Measurements from ENCODE around the gene AGBL3.

Gene AGBL3

GRCh38 chr7:135094472-135095237 lies 108.3 kb downstream of the AGBL3 start:
- no peaks in the 10 kb centered on the region for H4K20me1 ChIP-seq
- H3K4me1 ChIP-seq: no peaks in the 10 kb centered on the region
- H3K36me3 ChIP-seq: 0 out of 2 replicates have a peak, but pooled peaks cover 3% of the 10 kb centered on the region
- no peak overlapping the region for H3K4me2 ChIP-seq
- H3K27ac ChIP-seq: no peak overlapping the region
- H3K9me3 ChIP-seq: 0 out of 2 replicates have a peak, but pooled peaks cover 3% of the 10 kb centered on the region
- no peak overlapping the region for H3K4me3 ChIP-seq
- no peak overlapping the region for H3K9ac ChIP-seq
- no peak for TF ChIP-seq Cebpa-rat (IDR thresholded peaks at IDR 0.05)
- no peaks in the 10 kb centered on the region for H3K27me3 ChIP-seq

- Histone ChIP-seq H3K27me3 (no peaks in the 10 kb centered on the region), H3K4me2 (no peak overlapping the region), H3K4me1 (no peaks in the 10 kb centered on the region), H4K20me1 (no peaks in the 10 kb centered on the region), H3K36me3 (no peaks in the 10 kb centered on the region), H3K4me3 (no peak overlapping the region), H3K9ac (no peak overlapping the region), H3K27ac (no peak overlapping the region), H3K9me3 (no peaks in the 10 kb centered on the region)
- no peak for TF ChIP-seq Cebpa-rat (IDR thresholded peaks at IDR 0.05)
These were observed 109.1 kb downstream of the AGBL3 start for GRCh38 chr7:135095450-135095849.

DNA sequence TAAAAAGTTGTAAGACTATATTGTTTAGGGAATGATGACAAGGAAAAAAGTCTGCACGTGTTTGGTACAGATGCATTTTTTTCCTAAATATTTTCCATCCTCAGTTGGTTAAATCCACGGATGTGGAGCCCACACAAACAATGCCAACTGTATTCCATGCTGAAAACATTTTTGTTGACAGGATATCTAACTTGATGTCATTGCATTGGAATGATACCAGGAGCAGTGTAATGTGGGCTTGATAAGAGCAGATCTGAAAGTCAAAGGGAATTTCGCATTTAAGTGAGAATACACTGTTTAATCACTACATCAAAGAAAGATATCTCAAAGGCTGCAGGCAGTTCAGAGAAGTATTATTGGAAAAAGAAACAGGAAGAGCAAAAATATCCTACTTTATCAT lies 112.1 kb downstream of the AGBL3 start:
- no peak overlapping the region for H3K4me3 ChIP-seq
- no peak overlapping the region for H3K27ac ChIP-seq
- no peaks in the 10 kb centered on the region for H3K36me3 ChIP-seq
- H4K20me1 ChIP-seq: no peaks in the 10 kb centered on the region
- H3K27me3 ChIP-seq: no peaks in the 10 kb centered on the region
- no peak overlapping the region for H3K4me2 ChIP-seq
- no peak for TF ChIP-seq Cebpa-rat (IDR thresholded peaks at IDR 0.05)
- H3K9ac ChIP-seq: no peak overlapping the region
- H3K4me1 ChIP-seq: no peaks in the 10 kb centered on the region
- no peaks in the 10 kb centered on the region for H3K9me3 ChIP-seq

DNA sequence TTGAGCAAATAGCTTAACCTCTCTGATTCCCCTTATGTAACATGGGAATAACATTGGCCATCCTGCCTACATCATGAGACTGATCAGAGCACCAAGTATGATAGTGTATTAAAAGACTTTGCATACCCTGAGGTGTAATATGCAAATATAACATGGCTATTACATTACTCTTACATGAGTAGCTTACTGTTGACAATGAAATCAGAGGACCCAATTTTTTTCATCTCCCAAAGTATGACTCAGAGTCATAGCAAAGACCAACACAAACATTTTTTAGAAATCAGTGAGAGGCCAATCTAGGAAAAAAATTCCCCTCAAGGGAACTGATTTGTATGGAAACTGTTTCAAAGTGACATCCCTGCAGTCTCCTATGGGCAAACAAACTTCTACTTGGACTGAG lies 114.5 kb downstream of the AGBL3 start:
- Histone ChIP-seq H3K9me3 (0 out of 2 replicates have a peak, but pooled peaks cover 6% of the 10 kb centered on the region), H3K27ac (no peak overlapping the region), H3K36me3 (no peaks in the 10 kb centered on the region), H3K9ac (no peak overlapping the region), H3K4me3 (no peak overlapping the region), H3K4me2 (no peak overlapping the region), H4K20me1 (no peaks in the 10 kb centered on the region), H3K4me1 (no peaks in the 10 kb centered on the region), H3K27me3 (no peaks in the 10 kb centered on the region)
- no peak for TF ChIP-seq Cebpa-rat (IDR thresholded peaks at IDR 0.05)

- TF ChIP-seq Cebpa-rat (IDR thresholded peaks at IDR 0.05): no peak
- H3K4me2 ChIP-seq: no peak overlapping the region
These were observed 116.1 kb downstream of the AGBL3 start for GRCh38 chr7:135102372-135102771.

GRCh38 chr7:135109562-135109961 lies 123.3 kb downstream of the AGBL3 start:
- Histone ChIP-seq H3K27me3 (no peaks in the 10 kb centered on the region), H3K4me2 (no peak overlapping the region), H3K9me3 (0 out of 2 replicates have a peak, but pooled peaks cover 6% of the 10 kb centered on the region), H3K27ac (no peak overlapping the region), H4K20me1 (no peaks in the 10 kb centered on the region), H3K9ac (no peak overlapping the region), H3K36me3 (no peaks in the 10 kb centered on the region), H3K4me3 (no peak overlapping the region), H3K4me1 (no peaks in the 10 kb centered on the region)
- TF ChIP-seq Cebpa-rat (IDR thresholded peaks at IDR 0.05): no peak

More at GRCh38 chr7:135102372-135102771, 116.1 kb downstream of the AGBL3 start:
- H3K9ac ChIP-seq: no peak overlapping the region
- 0 out of 2 replicates have a peak, but pooled peaks cover 6% of the 10 kb centered on the region for H3K9me3 ChIP-seq
- H3K4me1 ChIP-seq: no peaks in the 10 kb centered on the region
- H3K36me3 ChIP-seq: no peaks in the 10 kb centered on the region
- no peaks in the 10 kb centered on the region for H3K27me3 ChIP-seq
- H4K20me1 ChIP-seq: no peaks in the 10 kb centered on the region
- H3K4me3 ChIP-seq: no peak overlapping the region
- H3K27ac ChIP-seq: no peak overlapping the region

DNA sequence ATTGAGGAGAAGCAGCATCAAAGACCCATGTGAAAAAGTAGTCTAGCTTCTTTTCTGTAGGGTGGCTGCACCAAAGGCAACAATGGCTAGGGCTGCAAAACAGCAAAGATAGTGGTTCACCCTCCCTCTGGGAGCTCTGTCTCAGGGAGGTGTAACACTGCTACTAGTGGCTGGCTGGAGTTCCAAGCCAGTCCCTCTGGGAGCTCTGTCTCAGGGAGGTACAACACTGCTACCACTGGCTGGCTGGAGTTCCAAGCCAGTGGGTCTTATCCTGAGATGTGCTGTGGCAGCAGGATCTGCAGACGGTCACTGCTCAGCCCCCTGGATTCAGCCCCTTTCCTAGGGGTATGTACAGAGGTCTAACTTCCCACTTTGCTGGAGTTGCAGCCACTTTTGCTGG lies 123.7 kb downstream of the AGBL3 start:
- Histone ChIP-seq H4K20me1 (no peaks in the 10 kb centered on the region), H3K9me3 (0 out of 2 replicates have a peak, but pooled peaks cover 6% of the 10 kb centered on the region), H3K27ac (no peak overlapping the region), H3K9ac (no peak overlapping the region), H3K4me1 (no peaks in the 10 kb centered on the region), H3K4me3 (no peak overlapping the region), H3K4me2 (no peak overlapping the region), H3K27me3 (no peaks in the 10 kb centered on the region), H3K36me3 (no peaks in the 10 kb centered on the region)
- no peak for TF ChIP-seq Cebpa-rat (IDR thresholded peaks at IDR 0.05)

- no peaks in the 10 kb centered on the region for H3K4me1 ChIP-seq
- TF ChIP-seq Cebpa-rat (IDR thresholded peaks at IDR 0.05): peak; percentile 14; the same call in 1 of the 2 replicates
- no peak overlapping the region for H3K9ac ChIP-seq
- no peaks in the 10 kb centered on the region for H3K27me3 ChIP-seq
- H3K36me3 ChIP-seq: no peaks in the 10 kb centered on the region
- H3K4me2 ChIP-seq: no peak overlapping the region
- no peaks in the 10 kb centered on the region for H4K20me1 ChIP-seq
- no peak overlapping the region for H3K27ac ChIP-seq
- no peaks in the 10 kb centered on the region for H3K9me3 ChIP-seq
- no peak overlapping the region for H3K4me3 ChIP-seq
These were observed 125.1 kb downstream of the AGBL3 start for GRCh38 chr7:135111379-135111778.

DNA sequence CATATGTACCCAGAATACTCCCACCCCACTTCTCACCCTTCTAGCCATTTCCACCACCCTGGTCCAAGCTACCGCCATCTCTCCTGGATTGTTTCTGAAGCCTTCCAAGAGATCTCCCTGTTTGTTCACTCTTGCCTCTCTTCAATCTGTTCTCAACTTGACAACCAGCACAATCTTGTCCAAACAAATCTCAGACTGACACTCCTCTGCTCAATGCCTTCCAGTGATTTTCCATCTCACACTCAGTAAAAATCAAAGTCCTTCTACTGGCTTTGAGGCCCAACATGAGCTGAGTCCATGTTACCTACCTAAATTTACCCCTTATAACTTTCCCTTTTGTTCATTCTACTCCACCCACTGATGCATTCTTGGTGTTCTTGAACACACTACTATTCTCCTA lies 128.3 kb downstream of the AGBL3 start:
- no peaks in the 10 kb centered on the region for H3K27me3 ChIP-seq
- no peak for TF ChIP-seq Cebpa-rat (IDR thresholded peaks at IDR 0.05)
- no peaks in the 10 kb centered on the region for H4K20me1 ChIP-seq
- no peak overlapping the region for H3K27ac ChIP-seq
- H3K4me3 ChIP-seq: no peak overlapping the region
- H3K4me1 ChIP-seq: no peaks in the 10 kb centered on the region
- H3K36me3 ChIP-seq: no peaks in the 10 kb centered on the region
- H3K9ac ChIP-seq: no peak overlapping the region
- peaks cover 7% of the 10 kb centered on the region; the same call in 1 of the 2 replicates for H3K9me3 ChIP-seq
- H3K4me2 ChIP-seq: no peak overlapping the region

GRCh38 chr7:135117096-135117495 lies 130.8 kb downstream of the AGBL3 start:
- H3K4me3 ChIP-seq: no peak overlapping the region
- H3K27ac ChIP-seq: no peak overlapping the region
- H3K36me3 ChIP-seq: no peaks in the 10 kb centered on the region
- H4K20me1 ChIP-seq: no peaks in the 10 kb centered on the region
- no peak overlapping the region for H3K9ac ChIP-seq
- H3K4me2 ChIP-seq: no peak overlapping the region
- H3K9me3 ChIP-seq: peaks cover 28% of the 10 kb centered on the region
- TF ChIP-seq Cebpa-rat (IDR thresholded peaks at IDR 0.05): no peak
- H3K4me1 ChIP-seq: peaks cover 4% of the 10 kb centered on the region; the same call in 1 of the 2 replicates
- H3K27me3 ChIP-seq: no peaks in the 10 kb centered on the region
